Measurements from ENCODE around the gene NECAB3. TPM values are rescaled to one million over a fixed set of nuclear protein-coding genes. Genes with fewer than 3 reads are reported as not detected.
"Not testable (repeated sequence)": the region's sequence is repeated elsewhere in the genome, so short reads cannot be mapped to it uniquely, and the experiment has no call there.

NECAB3 gene
- total RNA-seq, 2 experiments from 2014 or later: 62.4 to 79.4 TPM

DNA sequence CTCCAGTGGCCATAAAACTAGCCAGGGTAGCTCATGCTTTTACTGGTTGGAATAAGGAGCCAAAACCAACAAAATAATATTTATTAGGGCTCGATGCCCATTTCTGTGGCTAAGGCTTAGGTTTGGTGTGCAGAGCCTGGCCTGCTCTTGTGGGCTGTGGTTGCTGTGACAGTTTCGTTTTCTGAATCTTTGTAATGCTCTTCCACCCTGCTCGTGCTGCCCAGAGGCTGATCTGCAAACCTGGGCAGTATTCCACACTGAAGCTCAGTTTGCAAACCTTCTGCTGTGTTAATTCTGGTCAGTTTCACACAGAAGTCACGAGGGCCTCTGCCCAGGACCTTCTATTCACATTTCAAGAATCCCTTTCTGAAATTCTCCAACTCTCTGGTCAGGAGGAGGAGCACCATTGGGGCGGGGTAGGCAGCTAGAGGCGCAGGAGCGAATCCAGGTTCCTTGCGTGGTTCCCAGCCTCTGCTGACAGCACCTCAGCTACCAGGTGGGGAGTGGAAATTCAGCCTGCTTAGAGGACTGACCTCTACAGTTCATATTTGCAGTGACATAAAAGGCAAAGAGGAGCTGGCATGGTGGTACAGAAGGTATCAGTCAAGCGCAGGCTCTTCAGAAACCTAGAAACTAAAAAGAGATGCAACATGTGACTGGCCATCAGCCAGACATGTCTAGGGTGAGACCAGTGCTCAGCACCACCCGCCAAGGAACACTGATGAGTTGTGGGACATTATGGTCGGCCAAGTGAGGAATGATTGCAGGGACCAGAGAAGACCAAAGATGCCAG is 26.4 kb downstream of the NECAB3 start:
- Histone ChIP-seq H2AFZ (ENCODE audit: low read length) (no peak overlapping the region), H3K9me3 (ENCODE audit: low read length) (no peaks in the 10 kb centered on the region), H3K9me2 (ENCODE audit: insufficient read depth, low read length) (no peaks in the 10 kb centered on the region), H3K79me2 (ENCODE audit: insufficient read depth, low read depth, low read length) (no peaks in the 10 kb centered on the region), H3K4me1 (ENCODE audit: insufficient read depth, low read length, poor library complexity, severe bottlenecking) (peaks cover 5% of the 10 kb centered on the region), H3K4me3 (ENCODE audit: low read depth, low read length, poor library complexity, severe bottlenecking) (no peak overlapping the region), H4K20me1 (ENCODE audit: insufficient read depth, low read length) (peaks cover 5% of the 10 kb centered on the region; the same call in 1 of the 2 replicates), H3K4me2 (ENCODE audit: low read length) (no peak overlapping the region), H3K27ac (ENCODE audit: low read depth, low read length, poor library complexity, severe bottlenecking) (no peak overlapping the region), H3K36me3 (ENCODE audit: insufficient read depth, low read length) (peaks cover 56% of the 10 kb centered on the region)
- TSS peak; percentile 30 for BruUV-seq (replicated peaks)
- DNase-seq (ENCODE audit: low spot score): no peak
- intact Hi-C loops (cut with micrococcal nuclease; ENCODE audit: unreplicated experiment): no loop called here
- TF ChIP-seq, protein P1, sequence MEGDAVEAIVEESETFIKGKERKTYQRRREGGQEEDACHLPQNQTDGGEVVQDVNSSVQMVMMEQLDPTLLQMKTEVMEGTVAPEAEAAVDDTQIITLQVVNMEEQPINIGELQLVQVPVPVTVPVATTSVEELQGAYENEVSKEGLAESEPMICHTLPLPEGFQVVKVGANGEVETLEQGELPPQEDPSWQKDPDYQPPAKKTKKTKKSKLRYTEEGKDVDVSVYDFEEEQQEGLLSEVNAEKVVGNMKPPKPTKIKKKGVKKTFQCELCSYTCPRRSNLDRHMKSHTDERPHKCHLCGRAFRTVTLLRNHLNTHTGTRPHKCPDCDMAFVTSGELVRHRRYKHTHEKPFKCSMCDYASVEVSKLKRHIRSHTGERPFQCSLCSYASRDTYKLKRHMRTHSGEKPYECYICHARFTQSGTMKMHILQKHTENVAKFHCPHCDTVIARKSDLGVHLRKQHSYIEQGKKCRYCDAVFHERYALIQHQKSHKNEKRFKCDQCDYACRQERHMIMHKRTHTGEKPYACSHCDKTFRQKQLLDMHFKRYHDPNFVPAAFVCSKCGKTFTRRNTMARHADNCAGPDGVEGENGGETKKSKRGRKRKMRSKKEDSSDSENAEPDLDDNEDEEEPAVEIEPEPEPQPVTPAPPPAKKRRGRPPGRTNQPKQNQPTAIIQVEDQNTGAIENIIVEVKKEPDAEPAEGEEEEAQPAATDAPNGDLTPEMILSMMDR (conservative IDR thresholded peaks at IDR 0.05; ENCODE audit: low read length): no peak
- TF ChIP-seq EZH2phosphoT487 (IDR thresholded peaks at IDR 0.05; ENCODE audit: borderline replicate concordance, low read depth, low read length): no peak
- ChIA-PET POLR2A (no interaction called here), CTCF (ENCODE audit: unreplicated experiment) (no interaction called here)

DNA sequence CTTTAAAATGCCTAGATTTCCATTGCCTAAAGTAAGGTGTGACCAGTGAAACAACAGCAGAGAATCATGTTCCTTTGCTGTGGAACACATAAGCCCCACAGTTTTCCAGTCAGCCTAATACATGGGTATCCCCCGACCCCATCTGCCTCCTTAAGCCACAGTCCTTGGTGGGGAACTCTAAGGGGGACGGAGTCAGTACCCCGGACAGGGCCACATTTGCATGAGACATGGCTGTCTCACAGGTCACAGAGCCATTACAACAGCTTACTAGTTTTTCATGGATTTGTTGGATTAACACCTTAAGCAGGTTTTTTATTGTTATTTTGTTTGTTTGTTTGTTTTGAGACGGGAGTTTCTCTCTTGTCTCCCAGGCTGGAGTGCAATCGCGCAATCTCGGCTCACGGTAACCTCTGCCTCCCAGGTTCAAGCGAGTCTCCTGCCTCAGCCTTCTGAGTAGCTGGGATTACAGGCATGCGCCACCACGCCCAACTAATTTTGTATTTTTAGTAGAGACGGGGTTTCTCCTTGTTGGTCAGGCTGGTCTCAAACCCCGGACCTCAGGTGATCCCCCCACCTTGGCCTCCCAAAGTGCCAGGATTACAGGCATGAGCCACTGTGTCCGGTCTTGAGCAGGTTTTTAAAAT is 27.1 kb downstream of the NECAB3 start:
- H3K4me2 ChIP-seq (ENCODE audit: low read length); H4K20me1 ChIP-seq (ENCODE audit: insufficient read depth, low read length); H3K9me3 ChIP-seq (ENCODE audit: low read length); intact Hi-C loops (cut with micrococcal nuclease; ENCODE audit: unreplicated experiment); H3K4me3 ChIP-seq (ENCODE audit: low read depth, low read length, poor library complexity, severe bottlenecking); H3K79me2 ChIP-seq (ENCODE audit: insufficient read depth, low read depth, low read length); H3K27ac ChIP-seq (ENCODE audit: low read depth, low read length, poor library complexity, severe bottlenecking); H3K9me2 ChIP-seq (ENCODE audit: insufficient read depth, low read length); CTCF ChIA-PET (ENCODE audit: unreplicated experiment); DNase-seq (ENCODE audit: low spot score); H2AFZ ChIP-seq (ENCODE audit: low read length); BruUV-seq (replicated peaks); H3K4me1 ChIP-seq (ENCODE audit: insufficient read depth, low read length, poor library complexity, severe bottlenecking): not testable (repeated sequence)
- peaks cover 63% of the 10 kb centered on the region for H3K36me3 ChIP-seq (ENCODE audit: insufficient read depth, low read length)
- POLR2A ChIA-PET: interaction anchor here (0.6 kb wide), 1 partner anchor 155 kb away, joined by 3 read pairs; no protein-coding TSS in a partner anchor

DNA sequence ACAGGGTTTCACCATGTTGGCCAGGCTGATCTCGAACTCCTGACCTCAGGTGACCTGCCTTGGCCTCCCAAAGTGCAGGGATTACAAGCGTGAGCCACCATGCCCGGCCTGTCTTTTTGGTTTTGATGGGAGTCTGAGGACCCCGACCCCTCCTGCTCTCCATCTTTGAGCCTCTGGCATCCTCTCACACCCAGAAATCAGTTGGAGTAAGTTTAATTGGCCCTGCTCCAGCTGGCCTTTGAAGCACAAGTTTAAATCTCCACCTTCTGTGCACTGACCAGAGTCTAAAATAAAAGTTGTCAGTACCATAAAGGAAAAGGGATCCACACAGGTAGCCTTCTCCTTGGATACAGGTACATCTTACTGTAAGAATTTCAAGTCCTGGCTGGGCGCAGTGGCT is 28.0 kb downstream of the NECAB3 start:
- Histone ChIP-seq H3K36me3 (ENCODE audit: insufficient read depth, low read length) (peaks cover 72% of the 10 kb centered on the region), H3K27ac (ENCODE audit: low read depth, low read length, poor library complexity, severe bottlenecking) (no peak overlapping the region), H3K4me1 (ENCODE audit: insufficient read depth, low read length, poor library complexity, severe bottlenecking) (no peaks in the 10 kb centered on the region), H3K9me3 (ENCODE audit: low read length) (no peaks in the 10 kb centered on the region), H3K9me2 (ENCODE audit: insufficient read depth, low read length) (no peaks in the 10 kb centered on the region), H3K79me2 (ENCODE audit: insufficient read depth, low read depth, low read length) (no peaks in the 10 kb centered on the region), H3K4me3 (ENCODE audit: low read depth, low read length, poor library complexity, severe bottlenecking) (no peak overlapping the region), H2AFZ (ENCODE audit: low read length) (no peak overlapping the region), H4K20me1 (ENCODE audit: insufficient read depth, low read length) (peaks cover 5% of the 10 kb centered on the region; the same call in 1 of the 2 replicates), H3K4me2 (ENCODE audit: low read length) (no peak overlapping the region)
- TF ChIP-seq, protein P1 (conservative IDR thresholded peaks at IDR 0.05; ENCODE audit: low read length): no peak
- no peak for TF ChIP-seq EZH2phosphoT487 (IDR thresholded peaks at IDR 0.05; ENCODE audit: borderline replicate concordance, low read depth, low read length)
- POLR2A ChIA-PET: interaction anchor here (0.7 to 1.2 kb wide), 2 partner anchors 123 to 129 kb away, joined by 4 to 5 read pairs; no protein-coding TSS in a partner anchor
- intact Hi-C loops (cut with micrococcal nuclease; ENCODE audit: unreplicated experiment): no loop called here
- no peak for DNase-seq (ENCODE audit: low spot score)
- CTCF ChIA-PET (ENCODE audit: unreplicated experiment): no interaction called here
- BruUV-seq (replicated peaks): no TSS peak
